ENCODE results near the gene FRRS1. TPM values are rescaled to one million over a fixed set of nuclear protein-coding genes. Genes with fewer than 3 reads are reported as not detected.

FRRS1 gene
- polyA plus RNA-seq, 3 donors = 0.61 to 2.1 (median 2.1) TPM

DNA sequence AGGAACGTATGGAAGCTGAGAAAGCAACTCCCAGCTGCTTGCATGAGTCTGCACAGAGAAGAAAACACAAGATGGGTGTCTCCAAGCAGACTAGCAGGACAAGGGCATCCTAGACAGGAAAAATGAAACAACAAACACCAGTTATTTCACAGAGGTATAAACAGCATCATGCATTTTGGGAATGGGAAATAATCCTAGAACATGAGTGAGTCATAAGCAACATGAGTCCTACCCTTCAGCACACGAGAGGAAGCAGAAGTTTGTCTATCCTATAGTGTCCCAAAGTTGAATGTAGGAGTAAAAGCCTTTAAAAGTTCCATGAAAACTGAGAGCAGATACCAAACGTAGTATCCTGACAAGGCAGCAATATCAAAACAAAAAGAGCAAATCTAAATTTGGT lies 11.3 kb upstream of the FRRS1 start:
- H3K27ac ChIP-seq (ENCODE audit: low read depth in 1 of 2, low read length in 2 of 2) = no peak overlapping the region
- peaks cover 8 to 27% (median 14%) of the 10 kb centered on the region in 3 donors for H3K27me3 Mint-ChIP-seq (ENCODE audit: low read depth in 3 of 3)
- no peak for TF ChIP-seq CTCF (IDR thresholded peaks at IDR 0.05)
- H4K20me1 ChIP-seq (ENCODE audit: insufficient read depth, low read length) = no peaks in the 10 kb centered on the region
- H3K4me3 ChIP-seq (replicated peaks in 1 of 3; ENCODE audit: low read depth in 2 of 3, low read length in 3 of 3) = no peak overlapping the region
- H3K9ac ChIP-seq (ENCODE audit: insufficient read depth, low read length, poor library complexity, severe bottlenecking) = no peak overlapping the region
- H3K36me3 ChIP-seq (replicated peaks in 1 of 2; ENCODE audit: control insufficient read depth in 1 of 2, insufficient read depth in 2 of 2, low read length in 2 of 2) = no peaks in the 10 kb centered on the region
- no peak overlapping the region for H3K4me2 ChIP-seq (replicated peaks; ENCODE audit: extremely low read depth, low read length, poor library complexity, severe bottlenecking)
- intact Hi-C loops (cut with micrococcal nuclease) = no loop called here
- peaks cover 3 to 8% of the 10 kb centered on the region in 2 donors for H3K27me3 ChIP-seq (ENCODE audit: control insufficient read depth in 2 of 2, insufficient read depth in 2 of 2, low read length in 2 of 2)
- no CpG with 5 or more reads among the region's 3 CpGs for WGBS (ENCODE audit: insufficient coverage)
- no peaks in the 10 kb centered on the region for H3K4me1 ChIP-seq (ENCODE audit: control insufficient read depth in 1 of 2, insufficient read depth in 2 of 2, low read length in 2 of 2)
- no peaks in the 10 kb centered on the region for H3K79me2 ChIP-seq (ENCODE audit: insufficient read depth, low read length)
- H3K9me3 Mint-ChIP-seq = no peaks in the 10 kb centered on the region
- no peak overlapping the region for H3K27ac Mint-ChIP-seq
- DNase-seq = no peak
- H2AFZ ChIP-seq (ENCODE audit: insufficient read depth, low read depth, low read length, poor library complexity, severe bottlenecking) = no peak overlapping the region
- no peaks in the 10 kb centered on the region for H3K4me1 Mint-ChIP-seq
- no peaks in the 10 kb centered on the region for H3K36me3 Mint-ChIP-seq
- H3K4me3 Mint-ChIP-seq = no peak overlapping the region
- no peaks in the 10 kb centered on the region for H3K9me3 ChIP-seq (replicated peaks in 1 of 2; ENCODE audit: control insufficient read depth in 1 of 2, insufficient read depth in 1 of 2, low read length in 2 of 2)

DNA sequence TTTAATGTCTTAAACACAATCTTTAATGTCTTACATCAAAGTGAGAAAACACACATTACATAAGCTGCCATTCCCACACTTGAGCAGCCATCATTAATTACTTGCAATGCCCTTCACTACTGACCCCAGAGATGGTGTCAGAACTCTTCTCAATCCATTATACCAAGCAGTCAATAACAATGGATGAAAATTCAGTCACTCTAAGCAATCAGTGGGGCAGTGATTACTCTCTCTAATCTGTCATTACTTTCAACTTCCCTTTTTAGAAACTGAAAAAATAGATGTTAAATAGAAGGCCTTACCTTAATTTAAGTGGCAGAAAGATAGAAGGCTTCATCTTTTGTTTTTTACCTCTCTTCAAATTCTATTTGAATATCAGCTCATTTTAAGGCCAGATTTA lies 9.7 kb upstream of the FRRS1 start:
- Mint-ChIP-seq H3K4me3 (no peak overlapping the region), H3K4me1 (peaks cover 6% of the 10 kb centered on the region), H3K9me3 (no peaks in the 10 kb centered on the region), H3K27ac (no peak overlapping the region), H3K27me3 (ENCODE audit: low read depth in 3 of 3) (peaks cover 7 to 17% (median 7%) of the 10 kb centered on the region in 3 donors), H3K36me3 (no peaks in the 10 kb centered on the region)
- H3K4me1 ChIP-seq (ENCODE audit: control insufficient read depth in 1 of 2, insufficient read depth in 2 of 2, low read length in 2 of 2) = no peaks in the 10 kb centered on the region
- no peak overlapping the region for H3K9ac ChIP-seq (ENCODE audit: insufficient read depth, low read length, poor library complexity, severe bottlenecking)
- H3K36me3 ChIP-seq (replicated peaks in 1 of 2; ENCODE audit: control insufficient read depth in 1 of 2, insufficient read depth in 2 of 2, low read length in 2 of 2) = no peaks in the 10 kb centered on the region
- no peaks in the 10 kb centered on the region for H4K20me1 ChIP-seq (ENCODE audit: insufficient read depth, low read length)
- DNase-seq = no peak
- intact Hi-C loops (cut with micrococcal nuclease) = no loop called here
- H3K4me2 ChIP-seq (replicated peaks; ENCODE audit: extremely low read depth, low read length, poor library complexity, severe bottlenecking) = no peak overlapping the region
- H3K27me3 ChIP-seq (ENCODE audit: control insufficient read depth in 2 of 2, insufficient read depth in 2 of 2, low read length in 2 of 2) = peaks cover 3 to 6% of the 10 kb centered on the region in 2 donors
- H3K79me2 ChIP-seq (ENCODE audit: insufficient read depth, low read length) = no peaks in the 10 kb centered on the region
- TF ChIP-seq CTCF (IDR thresholded peaks at IDR 0.05) = no peak
- H2AFZ ChIP-seq (ENCODE audit: insufficient read depth, low read depth, low read length, poor library complexity, severe bottlenecking) = no peak overlapping the region
- H3K27ac ChIP-seq (ENCODE audit: low read depth in 1 of 2, low read length in 2 of 2) = no peak overlapping the region
- no peak overlapping the region for H3K4me3 ChIP-seq (replicated peaks in 1 of 3; ENCODE audit: low read depth in 2 of 3, low read length in 3 of 3)
- H3K9me3 ChIP-seq (replicated peaks in 1 of 2; ENCODE audit: control insufficient read depth in 1 of 2, insufficient read depth in 1 of 2, low read length in 2 of 2) = no peaks in the 10 kb centered on the region
